GM23338 (cell line): Measurements from ENCODE around the gene ART3. TPM values are rescaled to one million over a fixed set of nuclear protein-coding genes. Genes with fewer than 3 reads are reported as not detected.

Experiments used
- ATAC-seq: fragments of 200-7000 bp; cut with Tn5 transposase; 3 replicates; pipeline ENCODE4 v1.9.1; 2020
- DNase-seq: peaks from one replicate; pipeline ENCODE4 v3.0.0-alpha.2; 2015; ENCODE audit warnings: low spot score
- H2AFZ ChIP-seq: fragments of 200-600 bp; sonication (generic); 2 replicates; pipeline ENCODE4 v1.8.0; 2016; ENCODE audit warnings: antibody characterized with exemption, mild to moderate bottlenecking, moderate library complexity
- H3F3A ChIP-seq: fragments of 200-600 bp; sonication (generic); replicated peaks from 2 replicates; pipeline ENCODE4 v1.8.0; 2017; ENCODE audit warnings: antibody characterized with exemption, mixed run types, low read depth
- H3K27ac ChIP-seq: fragments of 200-600 bp; sonication (generic); 2 replicates; pipeline ENCODE4 v1.6.1; 2016; ENCODE audit warnings: low read depth
- H3K27me3 ChIP-seq: fragments of 200-600 bp; sonication (generic); 2 replicates; pipeline ENCODE4 v1.8.0; 2016; ENCODE audit warnings: mild to moderate bottlenecking, mixed run types, moderate library complexity; ENCODE audit not compliant: insufficient read depth
- H3K36me3 ChIP-seq: fragments of 200-600 bp; sonication (generic); 2 replicates; pipeline ENCODE4 v1.8.0; 2016; ENCODE audit warnings: mild to moderate bottlenecking; ENCODE audit not compliant: insufficient read depth
- H3K4me1 ChIP-seq: fragments of 200-600 bp; sonication (generic); 2 replicates; pipeline ENCODE4 v1.8.0; 2016; ENCODE audit warnings: mild to moderate bottlenecking, moderate library complexity; ENCODE audit not compliant: insufficient read depth
- H3K4me2 ChIP-seq: fragments of 200-600 bp; sonication (generic); 2 replicates; pipeline ENCODE4 v1.7.1; 2017; ENCODE audit warnings: mixed run types
- H3K4me3 ChIP-seq: fragments of 200-600 bp; sonication (generic); 2 replicates; pipeline ENCODE4 v1.6.1; 2016; ENCODE audit warnings: mixed run types
- H3K79me2 ChIP-seq: fragments of 200-600 bp; sonication (generic); replicated peaks from 2 replicates; pipeline ENCODE4 v1.8.0; 2017; ENCODE audit warnings: mild to moderate bottlenecking; ENCODE audit not compliant: insufficient read depth
- H3K9me2 ChIP-seq: fragments of 200-600 bp; sonication (generic); 2 replicates; pipeline ENCODE4 v1.8.0; 2017; ENCODE audit not compliant: insufficient read depth
- H4K20me1 ChIP-seq: fragments of 200-600 bp; sonication (generic); replicated peaks from 2 replicates; pipeline ENCODE4 v1.8.0; 2017; ENCODE audit warnings: mild to moderate bottlenecking; ENCODE audit not compliant: insufficient read depth
- H3K27ac Mint-ChIP-seq: 2 replicates; pipeline ENCODE4 v1.8.0; 2020; ENCODE audit warnings: inconsistent platforms, mild to moderate bottlenecking, moderate library complexity, mixed read lengths
- H3K27me3 Mint-ChIP-seq: 3 replicates; pipeline ENCODE4 v1.8.0; 2022; ENCODE audit warnings: low read depth, mild to moderate bottlenecking, moderate library complexity, mixed read lengths, inconsistent platforms; ENCODE audit not compliant: insufficient read depth, poor library complexity
- H3K36me3 Mint-ChIP-seq: 3 replicates; pipeline ENCODE4 v1.8.0; 2021; ENCODE audit warnings: low read depth, mild to moderate bottlenecking, inconsistent platforms, moderate library complexity, mixed read lengths
- H3K4me1 Mint-ChIP-seq: 3 replicates; pipeline ENCODE4 v1.8.0; 2020; ENCODE audit warnings: mild to moderate bottlenecking, inconsistent platforms, mixed read lengths
- H3K4me3 Mint-ChIP-seq: 3 replicates; pipeline ENCODE4 v1.8.0; 2021; ENCODE audit warnings: moderate library complexity, mild to moderate bottlenecking, inconsistent platforms, mixed read lengths
- H3K9me3 Mint-ChIP-seq: 3 replicates; pipeline ENCODE4 v1.8.0; 2020; ENCODE audit warnings: moderate library complexity, mild to moderate bottlenecking, inconsistent platforms, mixed read lengths
- EZH2phosphoT487 ChIP-seq: fragments of 200-600 bp; sonication (generic); IDR thresholded peaks from one replicate; pipeline ENCODE4 v1.8.1; 2018; ENCODE audit warnings: antibody characterized with exemption; ENCODE audit not compliant: unreplicated experiment
- JUNB ChIP-seq: IDR thresholded peaks from one replicate; pipeline ENCODE4 v1.6.1; 2016; ENCODE audit warnings: antibody characterized with exemption; ENCODE audit not compliant: unreplicated experiment
- STAT1 ChIP-seq: IDR thresholded peaks from one replicate; pipeline ENCODE4 v1.6.1; 2016; ENCODE audit warnings: antibody characterized with exemption; ENCODE audit not compliant: unreplicated experiment
- polyA plus RNA-seq: library from polyadenylated mRNA; unstranded; fragments of >200 nt; fragmentation: Nextera tagmentation; extraction: Ambion mirVana; gene quantifications from 2 replicates; pipeline ENCODE4 v1.2.1, GENCODE V29; 2016
- total RNA-seq: library from RNA; depleted of rRNA; stranded (reverse); fragments of >200 nt; shearing (Covaris generic); gene quantifications from 2 replicates; pipeline ENCODE4 v1.2.3, GENCODE V29; 2014
- TF ChIP-seq, protein P1 (sequence below), 2 experiments: fragments of 200-600 bp in 1 of 2; sonication (generic) in 1 of 2; conservative IDR thresholded peaks; 2 replicates each; pipeline versions ENCODE4 v1.5.1 to v1.6.1; 2016 to 2017; ENCODE audit warnings: antibody characterized with exemption in 2 of 2, low read depth in 2 of 2, mild to moderate bottlenecking in 2 of 2, moderate library complexity in 1 of 2
- TF ChIP-seq, protein P2 (sequence below): fragments of 250-450 bp; sonication (Bioruptor Pico); IDR thresholded peaks from 2 replicates; pipeline ENCODE4 v1.5.0; 2020; ENCODE audit warnings: mild to moderate bottlenecking, moderate library complexity

Gene ART3
- total and polyA plus RNA-seq, 2 experiments from 2014 or later, result 0.87 to 1.7 TPM

DNA sequence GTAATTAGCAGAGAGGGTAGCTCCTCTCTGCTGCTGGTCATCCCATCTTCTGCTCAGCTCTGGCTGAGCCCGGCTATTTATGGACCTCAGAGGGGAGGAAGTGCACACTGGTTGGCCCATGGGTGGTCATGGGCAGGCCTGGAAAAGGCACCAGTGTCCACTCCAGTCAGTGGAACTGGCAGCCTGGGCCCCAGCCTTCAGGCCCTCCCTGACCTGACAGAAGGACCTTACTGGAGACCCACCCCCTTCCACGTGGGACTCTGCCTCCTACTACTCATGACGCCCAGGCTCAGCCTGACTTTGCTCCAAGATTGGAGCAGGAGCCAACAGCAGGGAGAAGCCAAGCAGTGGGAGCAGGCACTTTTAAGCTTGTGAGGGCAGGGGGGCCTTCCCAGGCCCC is 8.0 kb upstream of the ART3 start (continued):
- TF ChIP-seq, protein P1, sequence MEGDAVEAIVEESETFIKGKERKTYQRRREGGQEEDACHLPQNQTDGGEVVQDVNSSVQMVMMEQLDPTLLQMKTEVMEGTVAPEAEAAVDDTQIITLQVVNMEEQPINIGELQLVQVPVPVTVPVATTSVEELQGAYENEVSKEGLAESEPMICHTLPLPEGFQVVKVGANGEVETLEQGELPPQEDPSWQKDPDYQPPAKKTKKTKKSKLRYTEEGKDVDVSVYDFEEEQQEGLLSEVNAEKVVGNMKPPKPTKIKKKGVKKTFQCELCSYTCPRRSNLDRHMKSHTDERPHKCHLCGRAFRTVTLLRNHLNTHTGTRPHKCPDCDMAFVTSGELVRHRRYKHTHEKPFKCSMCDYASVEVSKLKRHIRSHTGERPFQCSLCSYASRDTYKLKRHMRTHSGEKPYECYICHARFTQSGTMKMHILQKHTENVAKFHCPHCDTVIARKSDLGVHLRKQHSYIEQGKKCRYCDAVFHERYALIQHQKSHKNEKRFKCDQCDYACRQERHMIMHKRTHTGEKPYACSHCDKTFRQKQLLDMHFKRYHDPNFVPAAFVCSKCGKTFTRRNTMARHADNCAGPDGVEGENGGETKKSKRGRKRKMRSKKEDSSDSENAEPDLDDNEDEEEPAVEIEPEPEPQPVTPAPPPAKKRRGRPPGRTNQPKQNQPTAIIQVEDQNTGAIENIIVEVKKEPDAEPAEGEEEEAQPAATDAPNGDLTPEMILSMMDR (conservative IDR thresholded peaks at IDR 0.05; ENCODE audit: low read depth in 2 of 2), result no peak
- TF ChIP-seq JUNB (no peak), EZH2phosphoT487 (no peak)
- TF ChIP-seq, protein P2, sequence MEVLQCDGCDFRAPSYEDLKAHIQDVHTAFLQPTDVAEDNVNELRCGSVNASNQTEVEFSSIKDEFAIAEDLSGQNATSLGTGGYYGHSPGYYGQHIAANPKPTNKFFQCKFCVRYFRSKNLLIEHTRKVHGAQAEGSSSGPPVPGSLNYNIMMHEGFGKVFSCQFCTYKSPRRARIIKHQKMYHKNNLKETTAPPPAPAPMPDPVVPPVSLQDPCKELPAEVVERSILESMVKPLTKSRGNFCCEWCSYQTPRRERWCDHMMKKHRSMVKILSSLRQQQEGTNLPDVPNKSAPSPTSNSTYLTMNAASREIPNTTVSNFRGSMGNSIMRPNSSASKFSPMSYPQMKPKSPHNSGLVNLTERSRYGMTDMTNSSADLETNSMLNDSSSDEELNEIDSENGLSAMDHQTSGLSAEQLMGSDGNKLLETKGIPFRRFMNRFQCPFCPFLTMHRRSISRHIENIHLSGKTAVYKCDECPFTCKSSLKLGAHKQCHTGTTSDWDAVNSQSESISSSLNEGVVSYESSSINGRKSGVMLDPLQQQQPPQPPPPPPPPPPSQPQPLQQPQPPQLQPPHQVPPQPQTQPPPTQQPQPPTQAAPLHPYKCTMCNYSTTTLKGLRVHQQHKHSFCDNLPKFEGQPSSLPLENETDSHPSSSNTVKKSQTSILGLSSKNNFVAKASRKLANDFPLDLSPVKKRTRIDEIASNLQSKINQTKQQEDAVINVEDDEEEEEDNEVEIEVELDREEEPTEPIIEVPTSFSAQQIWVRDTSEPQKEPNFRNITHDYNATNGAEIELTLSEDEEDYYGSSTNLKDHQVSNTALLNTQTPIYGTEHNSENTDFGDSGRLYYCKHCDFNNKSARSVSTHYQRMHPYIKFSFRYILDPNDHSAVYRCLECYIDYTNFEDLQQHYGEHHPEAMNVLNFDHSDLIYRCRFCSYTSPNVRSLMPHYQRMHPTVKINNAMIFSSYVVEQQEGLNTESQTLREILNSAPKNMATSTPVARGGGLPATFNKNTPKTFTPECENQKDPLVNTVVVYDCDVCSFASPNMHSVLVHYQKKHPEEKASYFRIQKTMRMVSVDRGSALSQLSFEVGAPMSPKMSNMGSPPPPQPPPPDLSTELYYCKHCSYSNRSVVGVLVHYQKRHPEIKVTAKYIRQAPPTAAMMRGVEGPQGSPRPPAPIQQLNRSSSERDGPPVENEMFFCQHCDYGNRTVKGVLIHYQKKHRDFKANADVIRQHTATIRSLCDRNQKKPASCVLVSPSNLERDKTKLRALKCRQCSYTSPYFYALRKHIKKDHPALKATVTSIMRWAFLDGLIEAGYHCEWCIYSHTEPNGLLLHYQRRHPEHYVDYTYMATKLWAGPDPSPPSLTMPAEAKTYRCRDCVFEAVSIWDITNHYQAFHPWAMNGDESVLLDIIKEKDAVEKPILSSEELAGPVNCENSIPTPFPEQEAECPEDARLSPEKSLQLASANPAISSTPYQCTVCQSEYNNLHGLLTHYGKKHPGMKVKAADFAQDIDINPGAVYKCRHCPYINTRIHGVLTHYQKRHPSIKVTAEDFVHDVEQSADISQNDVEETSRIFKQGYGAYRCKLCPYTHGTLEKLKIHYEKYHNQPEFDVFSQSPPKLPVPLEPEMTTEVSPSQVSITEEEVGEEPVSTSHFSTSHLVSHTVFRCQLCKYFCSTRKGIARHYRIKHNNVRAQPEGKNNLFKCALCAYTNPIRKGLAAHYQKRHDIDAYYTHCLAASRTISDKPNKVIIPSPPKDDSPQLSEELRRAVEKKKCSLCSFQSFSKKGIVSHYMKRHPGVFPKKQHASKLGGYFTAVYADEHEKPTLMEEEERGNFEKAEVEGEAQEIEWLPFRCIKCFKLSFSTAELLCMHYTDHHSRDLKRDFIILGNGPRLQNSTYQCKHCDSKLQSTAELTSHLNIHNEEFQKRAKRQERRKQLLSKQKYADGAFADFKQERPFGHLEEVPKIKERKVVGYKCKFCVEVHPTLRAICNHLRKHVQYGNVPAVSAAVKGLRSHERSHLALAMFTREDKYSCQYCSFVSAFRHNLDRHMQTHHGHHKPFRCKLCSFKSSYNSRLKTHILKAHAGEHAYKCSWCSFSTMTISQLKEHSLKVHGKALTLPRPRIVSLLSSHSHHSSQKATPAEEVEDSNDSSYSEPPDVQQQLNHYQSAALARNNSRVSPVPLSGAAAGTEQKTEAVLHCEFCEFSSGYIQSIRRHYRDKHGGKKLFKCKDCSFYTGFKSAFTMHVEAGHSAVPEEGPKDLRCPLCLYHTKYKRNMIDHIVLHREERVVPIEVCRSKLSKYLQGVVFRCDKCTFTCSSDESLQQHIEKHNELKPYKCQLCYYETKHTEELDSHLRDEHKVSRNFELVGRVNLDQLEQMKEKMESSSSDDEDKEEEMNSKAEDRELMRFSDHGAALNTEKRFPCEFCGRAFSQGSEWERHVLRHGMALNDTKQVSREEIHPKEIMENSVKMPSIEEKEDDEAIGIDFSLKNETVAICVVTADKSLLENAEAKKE (CRISPR knock-in tag), result no peak

DNA sequence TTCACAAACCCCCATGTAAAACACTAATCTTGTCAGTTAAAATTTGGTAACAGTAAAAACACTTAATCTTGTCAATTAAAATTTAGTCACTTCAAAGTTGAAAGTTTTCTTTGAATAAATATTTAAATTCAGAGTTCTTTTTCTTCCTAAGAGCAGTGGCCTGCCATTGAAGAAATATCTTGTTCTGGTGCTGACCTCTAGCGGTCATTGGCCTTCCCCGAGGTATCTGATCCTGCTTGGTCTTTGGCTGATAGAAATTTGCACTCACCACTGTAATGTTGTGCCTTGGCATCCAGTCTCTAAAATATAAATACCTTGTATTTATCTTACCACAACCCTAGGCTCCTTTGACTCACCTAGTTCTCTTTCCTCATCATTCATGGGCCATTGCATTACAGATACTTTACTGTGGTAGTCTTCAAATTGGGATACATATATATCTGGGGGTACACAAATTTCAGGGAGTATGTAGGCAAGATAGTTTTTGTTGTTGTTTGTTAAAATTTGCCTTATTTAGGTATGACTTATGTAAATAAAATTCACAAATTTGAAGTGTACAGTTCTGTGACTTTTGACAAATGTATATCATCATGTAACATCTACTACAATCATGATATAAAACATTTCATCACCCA is 6.7 kb upstream of the ART3 start:
- Histone ChIP-seq H3F3A (no peaks in the 10 kb centered on the region), H3K9me2 (no peaks in the 10 kb centered on the region), H3K4me2 (no peak overlapping the region), H3K36me3 (no peaks in the 10 kb centered on the region), H3K79me2 (no peaks in the 10 kb centered on the region), H4K20me1 (no peaks in the 10 kb centered on the region), H2AFZ (no peak overlapping the region), H3K4me3 (no peak overlapping the region), H3K27me3 (no peaks in the 10 kb centered on the region), H3K4me1 (peaks cover 10% of the 10 kb centered on the region), H3K27ac (no peak overlapping the region)
- H3K4me1 Mint-ChIP-seq, result no peaks in the 10 kb centered on the region
- no peak overlapping the region for H3K27ac Mint-ChIP-seq
- TF ChIP-seq, protein P1 (conservative IDR thresholded peaks at IDR 0.05; ENCODE audit: low read depth in 2 of 2), result peak; percentile 88 to 97
- no peak for TF ChIP-seq STAT1
- H3K9me3 Mint-ChIP-seq, result peaks cover 6% of the 10 kb centered on the region
- peaks cover 6% of the 10 kb centered on the region for H3K36me3 Mint-ChIP-seq
- ATAC-seq, result peak; percentile 96
- H3K27me3 Mint-ChIP-seq, result no peaks in the 10 kb centered on the region
- no peak overlapping the region for H3K4me3 Mint-ChIP-seq
- DNase-seq, result peak; percentile 89
